Parathyroid adenoma (tissue), 2 donors: ENCODE data around the gene BCL11B.

Experiments
- H2AFZ ChIP-seq: fragments of 300-600 bp; sonication (generic); one replicate; pipeline ENCODE4 v1.7.0; 2017; ENCODE audit warnings: antibody characterized with exemption, mild to moderate bottlenecking
- H3K27ac ChIP-seq: fragments of 300-600 bp; sonication (generic); one replicate; pipeline ENCODE4 v1.7.0; 2017
- H3K27me3 ChIP-seq: fragments of 300-600 bp; sonication (generic); one replicate; pipeline ENCODE4 v1.7.0; 2017; ENCODE audit warnings: low read length; ENCODE audit not compliant: control insufficient read depth, insufficient read depth
- H3K36me3 ChIP-seq: fragments of 300-600 bp; sonication (generic); one replicate; pipeline ENCODE4 v1.7.0; 2017; ENCODE audit warnings: low read length; ENCODE audit not compliant: control insufficient read depth, insufficient read depth
- H3K4me1 ChIP-seq: fragments of 300-600 bp; sonication (generic); one replicate; pipeline ENCODE4 v1.7.0; 2017; ENCODE audit warnings: control low read depth
- H3K4me2 ChIP-seq: fragments of 300-600 bp; sonication (generic); one replicate; pipeline ENCODE4 v1.7.0; 2017; ENCODE audit warnings: low read length
- H3K4me3 ChIP-seq: fragments of 300-600 bp; sonication (generic); one replicate; pipeline ENCODE4 v1.7.0; 2017; ENCODE audit warnings: low read depth, low read length
- H3K79me2 ChIP-seq: fragments of 300-600 bp; sonication (generic); one replicate; pipeline ENCODE4 v1.7.0; 2017; ENCODE audit warnings: control low read depth
- H3K9ac ChIP-seq: fragments of 300-600 bp; sonication (generic); one replicate; pipeline ENCODE4 v1.7.0; 2017; ENCODE audit warnings: mild to moderate bottlenecking
- H3K9me3 ChIP-seq: fragments of 300-600 bp; sonication (generic); one replicate; pipeline ENCODE4 v1.7.0; 2017; ENCODE audit warnings: low read length; ENCODE audit not compliant: control insufficient read depth
- CTCF ChIP-seq: fragments of 300-600 bp; sonication (generic); IDR thresholded peaks from one replicate; pipeline ENCODE4 v1.7.0; 2017; ENCODE audit warnings: antibody characterized with exemption, mild to moderate bottlenecking
- donor health status: primary hyperparathyroidism.

Gene BCL11B

DNA sequence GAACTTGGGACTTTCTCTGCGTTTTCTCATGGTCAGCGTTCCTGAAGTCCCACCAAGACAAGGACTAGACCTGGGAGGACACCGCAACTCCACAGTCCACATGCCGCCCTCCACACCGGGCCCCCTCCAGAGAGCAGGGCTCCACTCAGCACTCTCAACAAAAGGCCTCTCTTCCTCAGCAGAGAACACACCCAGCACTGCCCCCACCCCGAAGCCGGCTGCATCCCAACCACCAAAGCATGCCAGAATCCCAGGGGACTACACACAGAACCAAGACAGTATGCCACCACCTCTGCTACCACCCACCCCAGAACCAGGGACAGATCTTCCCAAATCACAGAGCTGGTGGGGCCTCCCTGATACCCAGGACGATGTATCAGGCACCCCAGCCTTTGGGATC lies 88.3 kb downstream of the BCL11B start:
- no peak overlapping the region for H3K4me3 ChIP-seq
- H3K9ac ChIP-seq, result no peak overlapping the region
- no peaks in the 10 kb centered on the region for H3K79me2 ChIP-seq
- H3K27me3 ChIP-seq, result no peaks in the 10 kb centered on the region
- no peak overlapping the region for H3K27ac ChIP-seq
- no peak overlapping the region for H3K4me2 ChIP-seq
- H3K4me1 ChIP-seq, result no peaks in the 10 kb centered on the region
- H3K36me3 ChIP-seq, result no peaks in the 10 kb centered on the region
- H3K9me3 ChIP-seq, result no peaks in the 10 kb centered on the region
- H2AFZ ChIP-seq, result no peak overlapping the region
- TF ChIP-seq CTCF, result no peak

DNA sequence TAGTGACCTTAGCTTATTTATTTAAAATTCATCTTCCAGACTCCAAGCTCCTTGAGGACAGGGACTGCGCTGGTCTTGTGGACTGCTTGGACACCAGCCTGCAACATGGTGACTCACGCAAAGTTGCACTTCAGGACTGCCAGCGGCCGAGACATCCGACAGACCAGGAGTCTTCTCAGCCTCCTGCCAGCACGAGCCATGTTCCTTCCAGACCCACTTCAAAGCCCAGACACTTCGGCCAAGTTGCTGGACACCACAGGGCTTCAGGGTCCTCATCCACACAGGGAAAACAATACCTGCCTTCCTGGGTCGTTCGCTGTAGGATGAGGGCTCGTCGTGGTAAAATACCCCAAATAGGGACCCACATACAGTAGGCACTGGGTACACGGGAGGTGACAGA lies 88.7 kb downstream of the BCL11B start:
- Histone ChIP-seq H3K4me3 (no peak overlapping the region), H3K9me3 (no peaks in the 10 kb centered on the region), H3K79me2 (no peaks in the 10 kb centered on the region), H3K4me2 (no peak overlapping the region), H3K27me3 (no peaks in the 10 kb centered on the region), H3K36me3 (no peaks in the 10 kb centered on the region), H3K27ac (no peak overlapping the region), H3K4me1 (no peaks in the 10 kb centered on the region), H3K9ac (no peak overlapping the region), H2AFZ (no peak overlapping the region)
- TF ChIP-seq CTCF, result no peak

DNA sequence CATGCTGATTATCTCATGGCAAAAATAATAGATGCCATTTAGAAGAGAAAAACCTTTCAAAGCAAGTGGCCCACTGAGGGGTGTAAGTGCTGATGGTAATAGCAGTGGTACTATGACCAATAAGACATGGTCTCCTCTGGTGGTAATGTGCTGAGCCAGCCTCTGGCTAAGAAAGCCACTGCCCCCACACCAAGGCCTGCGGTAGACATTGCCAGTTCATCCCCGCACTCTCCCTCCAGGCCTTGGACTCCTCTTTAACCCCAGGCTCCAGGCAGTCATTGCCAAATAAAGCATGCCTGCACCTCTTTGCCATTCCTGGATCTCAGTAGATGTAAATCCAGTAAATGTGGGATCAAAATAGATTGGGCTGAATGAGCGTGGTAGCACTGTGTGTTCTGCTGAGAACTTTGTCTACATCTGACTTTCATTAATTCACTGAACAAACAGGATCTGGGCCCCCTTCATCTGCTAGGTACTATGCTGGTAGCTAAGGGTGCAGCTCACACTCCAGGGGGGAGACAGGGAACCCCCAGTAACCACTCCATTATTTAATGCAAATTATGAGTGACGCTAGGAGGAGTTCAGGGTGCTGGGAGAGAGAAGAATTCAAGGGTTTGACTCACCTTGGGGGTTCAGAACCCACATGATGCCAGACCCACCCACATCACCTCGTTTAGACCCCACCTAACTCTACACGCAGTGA lies 89.3 kb downstream of the BCL11B start:
- H3K36me3 ChIP-seq, result no peaks in the 10 kb centered on the region
- H3K9ac ChIP-seq, result no peak overlapping the region
- H3K9me3 ChIP-seq, result no peaks in the 10 kb centered on the region
- H3K79me2 ChIP-seq, result no peaks in the 10 kb centered on the region
- no peak overlapping the region for H3K4me2 ChIP-seq
- TF ChIP-seq CTCF, result no peak
- no peak overlapping the region for H2AFZ ChIP-seq
- H3K4me1 ChIP-seq, result no peaks in the 10 kb centered on the region
- H3K4me3 ChIP-seq, result no peak overlapping the region
- H3K27ac ChIP-seq, result no peak overlapping the region
- H3K27me3 ChIP-seq, result no peaks in the 10 kb centered on the region

DNA sequence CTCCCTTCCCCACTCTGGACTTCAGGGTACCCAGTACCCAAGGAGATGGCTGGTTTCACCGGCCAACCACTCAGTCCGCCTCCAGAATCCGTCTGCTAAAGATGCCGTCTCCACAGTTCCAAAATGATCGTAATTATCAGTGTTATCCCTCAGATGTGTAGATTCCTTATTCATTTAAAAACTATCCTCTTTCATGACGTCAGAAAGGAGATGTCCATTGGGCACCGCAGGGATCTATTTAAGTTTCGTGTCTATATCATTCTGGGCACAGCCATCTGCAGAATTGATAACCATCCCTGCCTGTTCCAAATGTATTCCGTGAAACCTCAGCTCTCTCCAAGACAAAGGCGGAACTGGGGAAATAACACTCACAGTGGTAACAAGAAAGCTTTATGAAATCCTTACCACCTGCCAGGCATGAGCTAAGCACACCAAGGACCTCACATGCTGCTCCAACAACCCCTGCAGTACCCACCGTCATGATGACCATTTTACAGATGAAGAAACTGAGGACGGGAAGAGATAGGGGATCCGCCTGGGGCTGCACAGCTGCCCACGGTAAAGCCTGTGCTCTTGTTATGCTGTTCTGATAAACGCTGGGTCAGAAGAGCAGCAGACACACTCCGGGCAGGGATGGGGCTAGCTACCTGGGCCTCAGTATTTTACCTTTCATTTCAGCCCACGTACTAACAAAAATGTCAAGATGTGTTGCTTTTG lies 90.0 kb downstream of the BCL11B start:
- TF ChIP-seq CTCF, result no peak
- no peaks in the 10 kb centered on the region for H3K79me2 ChIP-seq
- H3K36me3 ChIP-seq, result no peaks in the 10 kb centered on the region
- H3K4me3 ChIP-seq, result no peak overlapping the region
- H3K27me3 ChIP-seq, result no peaks in the 10 kb centered on the region
- H3K9me3 ChIP-seq, result no peaks in the 10 kb centered on the region
- H3K4me2 ChIP-seq, result no peak overlapping the region
- H3K27ac ChIP-seq, result no peak overlapping the region
- no peak overlapping the region for H3K9ac ChIP-seq
- H2AFZ ChIP-seq, result no peak overlapping the region
- no peaks in the 10 kb centered on the region for H3K4me1 ChIP-seq
